Measurements from ENCODE around the gene PRTN3.
"Not testable (repeated sequence)": the region's sequence is repeated elsewhere in the genome, so short reads cannot be mapped to it uniquely, and the experiment has no call there.

The PRTN3 gene

DNA sequence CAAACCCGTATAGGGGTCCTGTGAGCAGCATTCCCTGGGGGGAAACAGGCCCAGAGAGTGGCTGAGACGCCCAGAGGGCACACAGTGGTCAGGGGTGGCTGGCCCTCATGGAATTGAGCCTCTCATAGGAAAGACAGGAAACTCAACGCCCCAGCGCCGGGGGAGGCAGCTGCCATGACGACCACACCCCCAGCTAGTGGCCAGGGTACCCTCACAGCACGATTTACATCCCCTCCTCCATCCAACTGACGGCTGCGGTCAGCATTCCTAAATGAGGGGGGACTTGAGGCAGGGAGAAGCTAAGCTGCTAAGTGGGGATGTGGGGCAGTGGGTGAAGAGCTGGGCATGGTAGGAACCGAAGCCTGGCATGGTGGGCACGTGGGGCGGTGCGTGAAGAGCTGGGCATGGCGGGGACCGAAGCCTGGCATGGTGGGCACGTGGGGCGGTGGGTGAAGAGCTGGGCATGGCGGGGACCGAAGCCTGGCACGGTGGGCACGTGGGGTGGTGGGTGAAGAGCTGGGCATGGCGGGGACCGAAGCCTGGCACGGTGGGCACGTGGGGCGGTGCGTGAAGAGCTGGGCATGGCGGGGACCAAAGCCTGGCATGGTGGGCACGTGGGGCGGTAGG is 42.2 kb downstream of the PRTN3 start:
- no peak for DNase-seq (ENCODE audit: low read depth)

DNA sequence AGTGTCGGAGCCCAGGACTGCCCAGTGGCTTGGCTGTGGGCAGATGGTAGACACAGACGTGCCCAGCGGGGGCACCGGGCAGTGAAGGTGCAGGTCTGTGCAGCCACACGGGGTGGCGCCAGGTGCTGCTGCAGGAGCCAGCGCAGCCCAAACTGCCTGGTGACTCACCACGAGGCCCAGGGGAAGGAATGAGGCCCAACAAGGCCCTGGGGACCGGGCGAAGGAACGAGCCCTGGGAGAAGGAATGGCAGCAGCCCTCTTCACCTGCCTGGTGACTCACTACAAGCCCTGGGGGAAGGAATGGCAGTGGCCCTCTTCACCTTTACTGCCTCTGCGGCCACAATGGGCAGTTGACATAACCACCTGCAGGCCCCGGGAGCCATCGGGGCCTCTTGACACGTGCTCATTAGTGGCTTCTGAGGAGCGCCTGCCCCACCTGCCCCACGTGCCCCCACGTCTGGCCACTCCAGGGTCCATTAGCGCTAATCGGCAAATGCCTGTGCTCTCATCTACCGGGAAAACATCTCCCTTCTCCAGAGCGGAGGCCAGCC is 42.9 kb downstream of the PRTN3 start:
- DNase-seq (ENCODE audit: low read depth), result no peak

DNA sequence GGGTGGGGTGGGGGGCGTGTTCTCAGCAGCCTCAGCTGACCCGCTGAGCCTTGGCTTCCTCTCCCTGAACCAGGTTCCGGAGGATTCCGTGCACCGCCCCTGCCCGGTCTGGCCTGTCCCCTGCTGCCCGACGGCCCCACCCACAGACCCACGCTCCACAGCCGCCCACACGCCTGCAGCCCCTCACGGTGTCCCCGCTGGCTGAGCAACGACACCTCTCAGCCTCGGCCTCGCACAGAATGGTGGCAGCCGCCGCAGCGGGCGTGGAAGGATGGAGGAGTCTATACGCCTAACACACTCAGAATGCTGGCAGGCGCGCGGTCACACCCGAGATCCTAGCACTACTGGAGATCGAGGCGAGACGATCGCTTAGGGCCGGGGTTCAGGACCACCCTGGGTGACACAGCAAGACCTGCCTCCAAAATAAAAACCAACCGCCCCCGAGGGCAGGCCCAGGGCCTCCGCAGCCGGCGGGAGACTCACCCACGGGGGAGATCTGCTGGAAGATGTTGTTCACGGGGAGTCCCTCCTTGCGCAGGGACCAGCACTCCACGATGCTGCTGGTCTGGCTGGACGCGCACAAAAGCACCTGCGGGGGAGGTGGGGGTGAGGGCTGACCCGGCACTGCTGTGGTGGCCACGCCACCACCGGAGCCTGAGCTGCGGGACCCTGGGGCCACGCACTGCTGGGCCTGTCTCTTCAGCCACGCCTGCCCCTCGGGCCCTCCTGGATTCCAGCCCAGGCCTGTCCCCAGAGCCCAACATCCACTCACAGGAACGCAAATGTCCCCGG is 43.8 kb downstream of the PRTN3 start:
- no peak for DNase-seq (ENCODE audit: low read depth)

DNA sequence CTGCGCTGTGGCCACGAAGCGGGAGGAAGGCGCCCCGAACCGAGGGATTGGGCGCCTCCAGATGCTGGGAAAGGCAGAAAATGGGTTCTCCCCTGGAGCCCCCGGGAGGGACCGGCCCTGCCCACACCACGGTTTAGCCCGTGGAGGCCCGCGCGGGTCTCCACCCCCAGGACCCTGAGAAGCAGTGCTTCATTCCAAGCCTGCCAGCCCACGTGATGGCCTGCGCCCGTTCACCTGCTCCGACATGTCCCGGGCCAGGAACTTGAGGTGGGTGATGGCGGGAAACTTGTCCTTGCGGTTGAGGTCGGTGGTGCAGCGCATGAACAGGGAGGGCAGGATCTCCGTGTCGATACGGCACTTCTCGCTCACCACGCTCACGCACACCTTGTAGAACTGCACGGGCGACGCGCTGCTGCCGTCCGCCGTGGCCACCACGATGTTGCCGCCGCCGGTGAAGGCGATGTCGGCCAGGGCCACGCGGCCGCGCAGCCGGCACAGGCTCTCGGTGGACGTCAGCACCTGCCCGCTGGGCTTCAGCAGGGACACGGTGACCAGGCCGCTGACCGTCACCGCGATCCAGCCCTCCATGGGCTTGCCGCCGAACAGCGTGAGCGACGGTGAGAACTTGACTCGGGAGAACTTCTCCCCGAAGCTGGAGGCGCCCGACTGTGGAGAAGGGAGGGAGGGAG is 44.9 kb downstream of the PRTN3 start:
- DNase-seq (ENCODE audit: low read depth), result no peak

DNA sequence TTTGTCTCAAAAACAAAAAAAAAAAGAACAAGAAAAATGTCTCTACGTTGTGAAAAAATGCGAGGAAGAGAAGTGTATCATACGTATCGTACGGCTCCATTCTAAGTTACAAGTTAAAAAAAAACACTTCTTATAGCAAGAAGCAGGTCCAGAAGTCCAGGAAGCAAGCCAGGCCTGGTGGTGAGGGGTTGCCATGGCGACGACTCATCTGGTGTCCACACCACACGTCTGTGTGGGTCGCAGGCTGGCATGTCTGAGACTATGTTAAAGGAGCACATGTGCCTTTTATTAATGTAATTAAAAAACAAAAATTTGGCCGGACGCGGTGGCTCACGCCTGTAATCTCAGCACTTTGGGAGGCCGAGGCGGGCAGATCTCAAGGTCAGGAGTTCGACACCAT is 46.3 kb downstream of the PRTN3 start:
- no peak for DNase-seq (ENCODE audit: low read depth)

DNA sequence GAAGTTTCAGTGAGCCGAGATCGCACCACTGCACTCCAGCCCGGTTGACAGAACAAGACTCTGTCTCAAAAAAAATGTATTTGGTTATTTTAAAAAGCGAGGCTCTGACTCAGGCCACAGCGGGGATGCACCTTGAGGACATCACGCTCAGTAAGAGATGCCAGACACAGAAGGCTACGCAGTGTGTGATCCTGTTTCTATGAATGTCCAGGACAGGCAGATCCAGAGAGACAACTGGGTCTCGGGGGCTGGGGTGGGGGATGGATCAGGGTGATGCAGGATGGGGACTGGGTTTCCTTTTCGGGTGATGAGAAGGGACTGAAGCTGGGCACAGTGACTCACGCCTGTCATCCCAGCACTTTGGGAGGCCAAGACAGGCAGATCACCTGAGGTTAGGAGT is 46.8 kb downstream of the PRTN3 start:
- DNase-seq (ENCODE audit: low read depth), result no peak

DNA sequence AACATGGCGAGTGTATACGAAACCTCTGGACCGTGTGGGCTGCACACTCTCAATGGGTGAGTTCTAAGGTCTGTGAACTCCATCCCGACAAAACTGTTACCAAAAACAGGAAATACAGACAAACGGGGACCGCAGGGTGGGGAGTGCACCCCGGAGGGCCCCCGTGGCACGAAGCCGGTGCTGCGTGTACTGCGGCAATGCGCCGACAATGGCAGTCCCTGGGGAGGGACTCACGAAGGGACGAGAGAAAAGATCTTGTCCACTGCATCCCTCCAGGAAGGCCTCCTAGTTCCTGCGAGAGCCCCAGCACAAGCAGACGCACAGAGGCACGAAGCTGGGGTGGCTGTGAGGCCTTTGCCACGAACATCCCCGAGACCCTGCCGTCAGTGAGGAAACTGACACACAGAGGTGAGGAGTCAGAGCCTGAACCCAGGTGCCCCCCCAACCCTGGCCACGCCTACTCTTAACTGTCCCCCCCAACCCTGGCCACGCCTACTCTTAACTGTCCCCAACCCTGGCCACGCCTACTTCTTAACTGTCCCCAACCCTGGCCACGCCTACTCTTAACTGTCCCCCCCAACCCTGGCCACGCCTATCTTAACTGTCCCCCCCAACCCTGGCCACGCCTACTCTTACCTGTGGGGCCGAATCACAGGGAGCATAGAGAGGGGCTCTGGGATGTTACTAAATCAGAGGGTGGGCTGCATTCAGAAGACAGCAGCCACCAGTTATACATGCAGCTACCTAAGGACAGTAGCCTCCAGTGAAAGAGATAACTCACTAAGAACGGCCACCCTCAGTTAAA is 48.0 kb downstream of the PRTN3 start:
- DNase-seq (ENCODE audit: low read depth), result no peak

DNA sequence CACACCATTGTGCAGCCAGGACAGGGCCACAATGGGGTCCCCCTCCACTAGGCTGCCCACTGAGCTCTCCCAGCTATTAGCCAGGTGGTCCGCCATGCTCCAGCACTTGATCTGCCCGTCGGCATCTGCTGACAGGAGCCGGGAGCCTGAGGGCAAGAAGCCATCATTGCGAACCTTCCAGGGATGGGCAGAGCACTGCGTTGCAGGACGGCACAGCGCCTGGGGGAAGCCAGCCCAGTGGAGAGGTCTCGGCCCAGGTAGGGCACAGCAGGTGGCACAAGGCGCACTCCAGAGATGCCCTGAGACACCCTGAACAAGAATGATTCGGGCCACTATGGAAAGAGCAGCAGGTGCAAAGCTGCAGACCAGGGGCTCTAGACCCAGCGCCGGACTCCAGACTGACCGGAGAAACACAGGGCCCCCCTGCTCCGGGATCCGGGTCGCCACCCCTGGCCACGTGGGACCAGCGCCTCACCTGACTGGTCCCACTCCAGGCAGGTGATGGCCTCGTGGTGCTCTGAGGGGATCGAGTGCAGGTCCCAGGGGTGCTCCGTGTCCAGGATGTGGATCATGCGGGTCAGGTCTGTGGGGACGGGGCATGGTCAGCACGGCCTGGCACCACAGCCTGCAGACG is 49.0 kb downstream of the PRTN3 start:
- DNase-seq (ENCODE audit: low read depth), result no peak

DNA sequence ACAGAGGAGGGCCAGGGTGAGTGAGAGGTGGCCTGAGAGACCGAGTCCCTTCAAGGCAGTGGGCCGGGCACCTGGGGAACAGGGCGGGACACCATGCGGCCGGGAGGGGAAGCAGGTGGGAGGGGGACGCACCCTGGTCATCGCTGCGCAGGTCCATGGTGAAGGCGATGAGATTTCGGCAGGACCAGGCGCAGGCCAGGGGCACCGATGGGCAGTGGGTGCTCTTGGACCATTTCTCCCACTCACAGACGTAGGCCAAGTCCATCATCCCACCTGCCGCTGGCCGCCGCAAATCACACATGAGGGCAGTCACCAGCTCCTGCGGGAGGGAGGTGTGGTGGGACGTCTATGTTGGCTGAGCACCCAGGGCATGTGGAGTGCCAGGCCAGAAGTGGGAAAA is 50.0 kb downstream of the PRTN3 start:
- no peak for DNase-seq (ENCODE audit: low read depth)

DNA sequence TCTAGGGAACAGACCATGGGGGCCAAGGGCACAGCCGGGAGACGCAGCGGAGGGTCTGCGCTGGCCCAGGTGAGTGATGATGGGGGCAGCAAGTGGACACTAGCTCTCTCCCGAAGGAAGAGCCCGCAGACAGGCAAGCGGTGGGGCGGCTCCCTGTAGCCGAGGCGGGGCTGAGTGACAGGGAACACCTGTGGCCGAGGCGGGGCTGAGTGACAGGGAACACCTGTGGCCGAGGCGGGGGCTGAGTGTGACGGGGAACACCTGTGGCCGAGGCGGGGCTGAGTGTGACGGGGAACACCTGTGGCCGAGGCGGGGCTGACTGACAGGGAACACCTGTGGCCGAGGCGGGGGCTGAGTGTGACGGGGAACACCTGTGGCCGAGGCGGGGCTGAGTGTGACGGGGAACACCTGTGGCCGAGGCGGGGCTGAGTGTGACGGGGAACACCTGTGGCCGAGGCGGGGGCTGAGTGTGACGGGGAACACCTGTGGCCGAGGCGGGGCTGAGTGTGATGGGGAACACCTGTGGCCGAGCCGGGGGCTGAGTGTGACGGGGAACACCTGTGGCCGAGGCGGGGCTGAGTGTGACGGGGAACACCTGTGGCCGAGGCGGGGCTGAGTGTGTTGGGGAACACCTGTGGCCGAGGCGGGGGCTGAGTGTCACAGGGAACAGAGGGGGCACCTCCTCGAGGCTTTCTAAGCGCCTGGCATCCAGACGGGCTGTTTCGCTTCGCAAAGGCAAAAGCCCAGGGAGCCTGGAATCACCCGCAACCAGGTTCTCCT is 50.8 kb downstream of the PRTN3 start:
- DNase-seq (ENCODE audit: low read depth), result not testable (repeated sequence)

DNA sequence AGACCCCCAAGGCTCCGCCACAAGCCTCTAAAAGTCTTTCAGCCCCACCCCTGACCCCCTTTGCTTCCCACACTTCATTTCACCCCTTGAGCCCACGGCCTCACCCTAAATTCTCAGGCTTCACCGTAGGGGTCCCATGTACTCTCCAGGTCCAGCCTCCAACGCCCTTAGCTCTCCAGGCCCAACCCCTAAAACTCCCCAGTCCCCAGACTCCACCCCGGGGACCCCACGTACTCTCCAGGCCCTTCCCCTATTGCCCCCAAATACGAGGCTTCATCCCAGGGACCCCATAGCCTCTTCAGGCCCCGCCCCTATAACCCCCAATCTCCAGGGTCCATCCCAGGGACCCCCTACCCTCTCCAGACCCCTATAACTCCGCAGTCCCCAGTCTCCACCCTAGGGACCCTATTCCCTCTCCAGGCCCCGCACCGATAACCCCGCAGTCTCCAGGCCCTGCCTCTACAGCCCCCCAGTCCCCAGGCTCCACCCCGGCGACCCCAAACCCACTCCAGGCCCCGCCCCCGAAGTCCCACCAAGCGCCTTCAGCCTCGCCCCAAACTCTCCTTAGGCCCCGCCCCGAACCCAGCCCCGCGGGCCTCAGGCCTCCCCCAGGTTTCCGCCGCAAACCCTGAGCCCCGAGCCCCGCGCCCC is 51.6 kb downstream of the PRTN3 start:
- no peak for DNase-seq (ENCODE audit: low read depth)

DNA sequence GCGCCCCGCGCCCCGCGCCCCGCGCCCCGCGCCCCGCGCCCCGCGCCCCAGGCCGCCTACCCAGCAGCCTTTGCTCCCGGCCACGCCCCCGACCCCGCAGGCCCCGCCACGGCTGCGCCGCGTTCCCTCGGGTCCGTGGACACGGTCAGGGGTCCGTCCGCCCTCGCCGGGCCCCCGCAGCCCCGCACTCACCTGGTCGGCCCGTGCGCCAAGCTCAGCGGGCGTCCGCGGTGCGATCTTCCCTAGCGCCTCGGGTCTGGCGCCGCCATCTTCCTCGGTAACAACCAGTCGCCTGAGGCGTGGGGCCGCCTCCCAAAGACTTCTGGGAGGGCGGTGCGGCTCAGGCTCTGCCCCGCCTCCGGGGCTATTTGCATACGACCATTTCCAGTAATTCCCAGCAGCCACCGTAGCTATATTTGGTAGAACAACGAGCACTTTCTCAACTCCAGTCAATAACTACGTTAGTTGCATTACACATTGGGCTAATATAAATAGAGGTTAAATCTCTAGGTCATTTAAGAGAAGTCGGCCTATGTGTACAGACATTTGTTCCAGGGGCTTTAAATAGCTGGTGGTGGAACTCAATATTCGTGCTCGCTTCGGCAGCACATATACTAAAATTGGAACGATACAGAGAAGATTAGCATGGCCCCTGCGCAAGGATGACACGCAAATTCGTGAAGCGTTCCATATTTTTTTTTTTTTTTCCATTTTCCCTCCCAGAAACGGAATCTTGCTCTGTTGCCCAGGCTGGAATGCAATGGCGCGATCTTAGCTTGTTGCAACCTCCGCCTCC is 52.3 kb downstream of the PRTN3 start, which contains the start of the genes MED16 and RNU6-9:
MED16 (minus strand) TSS at position 294 of the 796 bp plus-strand sequence. CDS start 2,056 bp downstream, outside the sequence.
RNU6-9 (plus strand) TSS at position 591 of the 796 bp plus-strand sequence.
- DNase-seq (ENCODE audit: low read depth), result peak; percentile 86

DNA sequence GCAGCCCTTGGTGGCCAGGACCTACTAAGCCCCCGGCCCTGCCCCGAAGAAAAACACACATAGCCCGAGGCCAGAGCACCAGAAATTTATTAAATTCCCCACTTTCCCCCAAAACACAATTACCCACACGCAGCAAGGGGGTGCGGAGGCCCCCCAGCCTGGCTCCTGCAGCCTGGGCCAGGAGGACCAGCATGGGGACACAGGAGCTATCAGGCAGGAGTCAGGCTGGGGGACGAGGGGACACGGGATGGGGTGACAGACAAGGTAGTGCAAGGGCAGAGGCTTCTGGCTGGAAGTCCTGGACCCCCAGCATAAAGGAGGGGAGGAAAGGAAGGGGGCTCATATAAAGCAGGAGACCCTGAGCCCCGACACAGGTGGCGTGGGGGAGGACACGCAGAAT is 55.6 kb downstream of the PRTN3 start:
- no peak for DNase-seq (ENCODE audit: low read depth)

DNA sequence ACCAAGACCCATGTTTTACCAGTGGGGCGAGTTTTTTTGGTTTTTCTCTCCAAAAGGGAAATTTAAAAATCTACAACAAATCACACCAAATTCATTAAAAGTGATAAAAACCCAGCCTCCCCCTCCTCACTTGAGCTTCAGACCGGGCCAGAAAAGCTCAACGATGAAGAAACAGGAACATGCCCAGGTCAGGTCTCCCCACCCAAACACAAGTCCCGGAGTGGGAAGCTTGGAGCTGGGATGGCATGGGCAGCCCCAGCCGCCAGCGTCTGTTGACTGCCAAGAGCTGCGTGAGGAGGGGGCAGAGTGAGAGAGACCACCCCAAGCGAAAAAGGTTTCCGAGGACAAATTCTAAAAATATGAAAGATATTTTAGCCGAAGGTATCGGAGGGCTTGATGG is 56.2 kb downstream of the PRTN3 start:
- no peak for DNase-seq (ENCODE audit: low read depth)

DNA sequence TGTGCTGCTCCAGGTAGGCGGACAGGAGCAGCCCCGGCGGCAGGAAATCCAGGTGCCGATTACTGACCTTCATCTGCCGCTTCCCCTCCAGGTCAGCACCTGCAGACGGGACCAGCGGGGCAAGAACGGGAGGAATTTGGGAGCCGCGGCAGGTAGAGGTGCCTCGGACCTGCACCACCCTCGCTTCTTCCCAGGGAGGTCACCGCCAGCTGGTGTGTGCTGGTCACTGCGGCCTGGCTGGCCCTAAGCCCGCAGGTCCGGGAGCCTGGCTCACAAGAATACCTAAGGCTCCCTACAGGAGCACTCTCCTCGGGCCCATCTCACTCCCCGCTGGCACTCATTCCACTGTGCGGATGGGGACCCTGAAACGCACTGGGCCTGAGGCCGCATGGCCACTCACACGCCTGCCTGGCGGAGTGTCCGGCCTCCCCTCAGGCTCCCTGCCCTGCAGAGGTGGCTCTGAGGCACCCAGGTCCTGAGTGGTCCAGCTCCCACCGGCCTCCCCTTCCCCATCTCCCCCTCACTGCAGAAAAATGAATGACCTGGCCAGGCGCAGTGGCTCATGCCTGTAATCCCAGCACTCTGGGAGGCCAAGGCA is 56.7 kb downstream of the PRTN3 start:
- no peak for DNase-seq (ENCODE audit: low read depth)
